Measurements from ENCODE around the gene NUDCD2.

DNA sequence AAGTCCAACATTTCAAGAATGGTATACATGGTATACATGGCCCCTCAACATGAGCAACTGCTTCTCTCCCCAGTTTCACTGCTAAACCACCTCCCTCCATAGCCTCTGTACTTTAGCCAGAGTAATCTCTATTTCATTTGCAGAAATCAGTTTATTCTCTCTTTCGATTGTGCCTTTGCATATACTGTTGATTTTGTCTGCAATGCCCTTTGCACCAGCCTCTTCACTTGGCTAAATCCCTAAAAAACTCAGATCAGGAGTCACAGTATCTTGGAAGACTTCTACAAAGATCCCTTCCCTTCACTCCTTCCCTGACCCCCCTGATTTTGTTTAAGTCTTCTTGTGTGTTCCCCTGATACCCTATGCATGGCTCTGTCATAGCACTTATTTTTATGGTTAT lies 27.4 kb downstream of the NUDCD2 start:
- TF ChIP-seq CTCF (IDR thresholded peaks at IDR 0.05) = no peak
- no peak for TF ChIP-seq EZH2 (IDR thresholded peaks at IDR 0.05; ENCODE audit: borderline replicate concordance, insufficient read depth, low read depth, low read length, poor library complexity, severe bottlenecking)

All from B cell (primary cell).